Stimulated activated CD4-positive, alpha-beta T cell treated with anti-CD3 and anti-CD28 coated beads, TNF-alpha, amount 100 ng/mL, for 24 hours (primary cell): ENCODE results near the gene KRTAP5-4.

Source experiments
- DNase-seq, 3 experiments: peaks; one replicate each; pipeline ENCODE4 v3.0.0-alpha.2; 2020; ENCODE audit warnings: low read depth in 3 of 3

KRTAP5-4 gene

GRCh38 chr11:1572197-1573076, 49.5 kb downstream of the KRTAP5-4 start, which contains the start of gene DUSP8:
Gene DUSP8, minus strand, starts transcription at chr11:1572271. Its CDS starts 6,445 bp downstream, at chr11:1565826.
- peak; percentile 78 to 86 (median 83) for DNase-seq

- no peak for DNase-seq
Measured at GRCh38 chr11:1571760-1572196, 50.2 kb downstream of the KRTAP5-4 start.
